HS-27A (cell line): ENCODE measurements around the gene CTU1.

Source experiments
- DNase-seq: peaks from one replicate; pipeline ENCODE4 v3.0.0-alpha.2; 2012; ENCODE audit warnings: low read depth, missing footprints

CTU1 gene

GRCh38 chr19:51082611-51083010 is 25.6 kb downstream of the CTU1 start, which contains the start of gene KLK14:
KLK14 (minus strand) TSS chr19:51082887; CDS start chr19:51082614, 273 bp downstream.
- no peak for DNase-seq

DNA sequence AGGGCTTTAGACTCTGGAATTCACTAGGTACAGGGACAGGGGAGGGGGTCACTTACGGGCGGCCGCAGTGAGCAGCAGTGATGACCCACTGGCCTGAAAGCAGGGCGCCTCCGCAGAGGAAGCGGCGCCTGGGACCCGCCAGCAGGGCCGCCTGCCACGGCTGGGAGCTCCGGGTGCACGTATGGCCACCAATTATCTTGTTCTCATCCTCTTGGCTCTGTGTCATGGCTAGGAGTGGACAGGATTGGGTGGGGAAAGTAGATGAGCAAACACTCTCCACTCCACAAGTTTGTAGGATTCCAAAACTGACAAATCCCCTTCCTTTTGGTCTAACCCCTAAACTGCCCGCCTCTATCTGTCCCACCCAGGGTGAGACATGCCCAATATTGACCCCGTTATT is 26.7 kb downstream of the CTU1 start:
- DNase-seq: no peak

- no peak for DNase-seq
Measured at GRCh38 chr19:51079481-51080110, 28.6 kb downstream of the CTU1 start.

- no peak for DNase-seq
Measured at GRCh38 chr19:51078731-51079130, 29.5 kb downstream of the CTU1 start.

- DNase-seq: no peak
Measured at GRCh38 chr19:51078104-51078503, 30.1 kb downstream of the CTU1 start.

GRCh38 chr19:51076631-51077213 is 31.5 kb downstream of the CTU1 start:
- DNase-seq: no peak

DNA sequence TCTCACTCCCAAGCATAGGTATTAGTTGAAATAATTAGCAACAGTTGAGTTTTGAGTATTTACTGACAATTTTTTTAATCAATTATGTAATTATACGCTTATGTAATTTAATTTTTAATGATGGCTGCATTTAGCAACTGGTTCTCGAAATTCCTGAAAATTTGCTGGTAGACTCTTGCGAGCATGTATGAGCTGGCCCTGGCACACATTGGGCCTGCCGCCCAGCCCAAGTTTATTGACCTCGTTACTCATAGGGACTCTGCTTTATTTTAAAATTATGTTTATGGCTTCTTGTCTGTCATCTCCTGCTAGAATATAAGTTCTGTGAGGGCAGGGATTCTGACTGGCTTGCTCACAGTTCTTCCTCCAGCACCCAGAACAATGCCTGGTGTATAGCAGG is 32.2 kb downstream of the CTU1 start:
- no peak for DNase-seq

GRCh38 chr19:51071095-51071405 is 37.2 kb downstream of the CTU1 start:
- DNase-seq: no peak

DNA sequence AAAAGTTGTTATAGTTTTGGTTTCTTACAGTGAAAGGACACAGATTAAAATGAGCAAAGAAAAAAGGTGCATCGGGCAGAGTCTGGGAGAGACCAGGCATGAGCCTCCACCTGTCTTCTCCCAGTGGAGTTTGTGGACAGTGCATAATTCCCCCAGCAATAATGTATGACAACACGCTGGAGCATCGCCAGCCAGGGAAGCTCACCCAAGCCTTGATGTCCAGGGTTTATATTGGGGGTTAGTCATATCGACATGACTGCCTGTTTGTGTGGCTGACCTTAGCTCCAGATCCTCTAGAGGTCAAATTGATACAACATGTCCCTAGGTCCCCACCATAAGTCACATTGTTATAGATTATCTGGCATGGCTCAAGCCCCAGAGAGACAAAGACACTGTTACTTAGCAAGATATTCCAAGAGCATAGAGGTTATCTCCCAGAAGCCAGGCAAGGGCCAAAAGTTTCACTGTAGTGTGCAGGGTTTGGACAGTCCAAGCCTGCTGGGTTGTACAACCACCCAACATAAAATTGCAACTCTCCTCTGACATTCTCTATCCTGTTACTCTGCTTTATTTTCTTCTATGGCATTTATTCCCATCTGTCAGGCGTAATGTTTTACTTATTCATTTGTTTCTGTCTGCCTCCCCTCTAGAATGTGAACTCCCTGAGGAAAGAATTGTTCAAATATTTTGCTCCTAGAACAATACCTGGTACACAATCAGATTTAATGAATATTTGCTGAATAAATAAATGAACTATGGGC is 37.7 kb downstream of the CTU1 start:
- no peak for DNase-seq

- no peak for DNase-seq
Measured at GRCh38 chr19:51066393-51067186, 41.6 kb downstream of the CTU1 start.

DNA sequence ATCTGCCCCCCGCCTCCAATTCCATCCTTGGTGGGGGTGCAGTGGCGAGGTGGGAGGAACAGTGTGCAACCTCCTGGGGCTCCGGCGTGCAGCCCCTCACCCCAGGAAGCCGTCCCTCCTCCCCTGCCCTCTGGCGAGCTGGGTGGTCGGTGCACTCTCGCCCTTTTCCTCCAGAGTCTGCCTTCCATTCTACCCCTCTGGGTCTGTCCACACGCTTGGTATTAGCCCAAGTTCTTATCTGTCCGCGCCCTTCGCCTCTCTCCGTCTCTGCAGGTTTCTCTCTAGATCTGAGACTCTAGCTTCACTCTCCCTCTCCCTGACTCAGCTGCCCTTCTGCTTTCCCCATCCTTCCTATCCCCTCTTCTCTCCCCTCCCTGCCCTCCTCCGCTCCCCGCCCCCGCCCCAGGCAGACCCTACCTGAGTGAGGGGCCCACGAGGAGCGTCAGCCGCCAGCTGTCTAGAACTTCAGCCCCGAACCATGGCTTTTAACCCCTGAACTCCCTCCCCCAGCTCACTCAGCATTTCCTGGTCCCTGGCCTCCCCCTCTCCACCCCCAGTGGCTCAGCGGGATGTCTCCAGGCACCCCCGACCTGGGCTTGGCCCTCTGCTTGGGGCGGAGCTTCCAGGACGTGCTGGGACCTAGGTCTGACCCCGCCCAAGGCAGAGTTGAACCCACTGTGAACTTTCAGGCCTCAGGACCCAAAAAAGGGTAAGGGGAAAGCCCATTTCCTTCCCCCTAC is 42.8 kb downstream of the CTU1 start:
- no peak for DNase-seq

DNA sequence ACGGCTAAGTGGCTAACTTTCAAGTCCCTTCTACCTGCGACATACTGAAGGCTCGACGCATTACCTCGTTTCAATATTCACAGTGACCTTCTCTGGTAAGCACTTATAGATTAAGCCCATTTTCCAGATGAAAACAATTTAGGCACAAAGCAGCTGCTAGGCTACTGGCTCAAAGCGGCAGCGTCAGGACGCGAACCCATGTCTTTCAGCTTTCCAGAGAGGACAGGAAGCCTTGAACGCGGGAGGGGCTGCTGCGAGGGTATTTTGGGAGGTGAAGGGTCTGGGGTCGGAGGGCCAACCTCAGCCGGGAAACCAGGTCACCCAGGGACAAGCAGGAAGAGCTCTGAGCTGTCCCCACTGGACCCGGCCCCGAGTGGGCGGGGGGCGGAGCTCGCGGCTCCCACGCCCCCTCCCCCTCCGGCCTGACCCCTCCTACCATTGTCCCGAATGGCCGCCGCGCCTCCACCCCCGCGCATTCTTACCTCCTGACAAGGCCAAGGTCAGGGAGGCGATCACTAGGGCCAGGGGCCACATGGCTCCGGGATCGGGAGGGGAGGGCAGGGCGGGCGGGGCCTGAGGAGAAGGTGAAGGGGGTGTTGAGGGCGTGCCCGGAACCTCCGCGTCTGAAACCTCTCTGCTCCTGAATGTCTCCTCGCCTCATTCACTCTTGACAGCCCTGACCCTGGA is 43.5 kb downstream of the CTU1 start, which contains the start of gene KLK13:
Gene KLK13 (minus strand): TSS at position 559 of the 687 bp plus-strand sequence. CDS start 25 bp downstream, at position 534.
- no peak for DNase-seq

GRCh38 chr19:51063664-51064063 is 44.5 kb downstream of the CTU1 start:
- no peak for DNase-seq

GRCh38 chr19:51060973-51061372 is 47.2 kb downstream of the CTU1 start:
- no peak for DNase-seq

DNA sequence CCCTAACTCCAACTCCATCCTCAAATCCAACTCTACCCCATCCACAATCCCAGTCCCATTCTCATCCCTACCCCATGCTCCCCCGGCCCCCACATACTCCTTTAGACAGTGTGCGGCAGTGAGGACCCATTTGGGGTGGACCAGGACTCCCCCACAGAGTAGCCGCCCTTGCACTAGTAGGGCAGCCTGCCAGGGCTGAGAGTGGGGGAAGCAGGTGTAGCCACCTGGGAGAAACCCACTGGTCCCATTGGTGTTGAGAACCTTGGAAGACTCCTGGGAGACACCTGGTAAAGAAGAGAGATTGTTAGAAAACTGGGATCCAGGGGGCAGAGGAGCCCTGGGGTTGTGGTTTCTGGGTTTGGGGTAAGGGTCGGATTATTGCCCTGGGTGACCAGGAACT is 47.9 kb downstream of the CTU1 start:
- DNase-seq: no peak

DNA sequence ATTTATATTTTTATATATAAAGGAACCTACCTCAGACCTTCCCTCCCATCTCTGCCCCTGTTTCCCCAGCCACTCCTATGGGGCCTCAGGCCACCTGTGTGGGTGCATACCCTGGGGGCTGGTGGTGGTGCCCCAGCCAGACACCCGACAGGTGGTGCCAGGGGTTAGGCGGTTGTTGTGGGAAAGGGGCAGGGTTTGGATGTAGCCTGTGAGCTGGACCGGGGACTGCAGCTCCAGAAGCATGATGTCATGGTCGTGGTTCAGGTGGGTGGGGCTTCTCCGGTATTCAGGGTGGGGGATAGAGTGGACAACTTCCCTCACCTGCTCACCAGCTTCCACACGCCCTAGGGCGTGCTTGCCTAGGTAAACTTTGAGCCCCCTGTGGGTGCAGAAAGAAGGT is 48.5 kb downstream of the CTU1 start:
- DNase-seq: no peak

DNA sequence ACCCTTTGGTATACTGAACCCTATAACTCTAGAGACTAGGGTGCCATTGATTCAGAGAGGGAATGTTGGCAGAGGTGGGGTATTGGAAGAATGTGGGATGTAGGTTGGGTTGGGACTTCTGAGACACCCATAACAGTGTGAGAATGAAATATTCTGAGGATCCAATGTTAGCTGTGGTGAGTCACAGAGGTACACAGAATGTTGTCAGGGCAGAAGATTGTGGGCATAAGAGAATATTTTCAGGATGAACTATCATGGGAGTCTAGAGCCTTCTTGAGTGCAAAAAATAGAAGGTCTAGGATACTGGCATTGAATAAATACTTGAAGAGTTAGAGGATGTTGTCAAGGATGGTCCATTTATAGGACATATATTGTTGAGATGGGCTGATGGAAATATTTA is 52.3 kb downstream of the CTU1 start:
- DNase-seq: no peak
